ENCODE data around the gene ADD2.
"Not testable (repeated sequence)": the region's sequence is repeated elsewhere in the genome, so short reads cannot be mapped to it uniquely, and the experiment has no call there.

Gene ADD2

DNA sequence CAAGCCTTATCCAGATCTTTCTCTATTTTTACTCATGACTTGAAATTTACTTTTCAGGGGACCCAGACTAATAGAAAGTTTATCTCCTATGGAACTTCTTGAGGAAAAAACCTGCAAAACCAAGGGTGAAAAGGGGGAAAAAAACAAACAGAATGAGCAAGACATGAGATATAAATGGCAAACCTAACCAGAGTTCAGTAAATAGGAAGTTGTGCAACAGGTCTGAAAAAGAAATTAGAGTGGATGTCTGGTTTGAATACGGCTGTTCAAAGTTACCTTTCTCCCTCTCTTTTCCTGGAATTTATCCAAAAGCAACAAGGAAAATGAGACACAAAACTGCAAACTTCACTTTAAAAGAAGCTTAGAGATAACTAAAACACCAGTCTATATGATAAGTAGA, 135.6 kb downstream of the ADD2 start:
- no peak for DNase-seq

DNA sequence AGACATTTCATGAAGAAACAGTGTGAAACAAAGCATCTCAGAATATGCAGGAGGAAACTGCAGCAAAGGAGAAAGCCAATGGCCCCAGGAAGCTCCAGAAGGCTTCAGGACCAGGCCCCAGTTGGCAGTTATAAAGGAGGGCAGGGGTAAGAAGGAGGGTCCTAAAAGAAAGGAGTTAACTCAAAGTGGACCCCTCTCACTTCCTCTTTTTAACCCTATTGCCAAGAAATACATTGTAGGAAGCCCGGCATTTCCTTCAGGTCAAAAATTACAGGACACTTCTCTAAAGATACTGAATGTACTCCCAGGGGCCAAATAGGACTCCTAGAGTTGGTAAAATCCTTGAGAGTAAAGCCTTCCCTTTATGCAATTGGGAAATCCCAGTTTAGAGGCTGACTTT, 137.2 kb downstream of the ADD2 start:
- no peak for DNase-seq

DNA sequence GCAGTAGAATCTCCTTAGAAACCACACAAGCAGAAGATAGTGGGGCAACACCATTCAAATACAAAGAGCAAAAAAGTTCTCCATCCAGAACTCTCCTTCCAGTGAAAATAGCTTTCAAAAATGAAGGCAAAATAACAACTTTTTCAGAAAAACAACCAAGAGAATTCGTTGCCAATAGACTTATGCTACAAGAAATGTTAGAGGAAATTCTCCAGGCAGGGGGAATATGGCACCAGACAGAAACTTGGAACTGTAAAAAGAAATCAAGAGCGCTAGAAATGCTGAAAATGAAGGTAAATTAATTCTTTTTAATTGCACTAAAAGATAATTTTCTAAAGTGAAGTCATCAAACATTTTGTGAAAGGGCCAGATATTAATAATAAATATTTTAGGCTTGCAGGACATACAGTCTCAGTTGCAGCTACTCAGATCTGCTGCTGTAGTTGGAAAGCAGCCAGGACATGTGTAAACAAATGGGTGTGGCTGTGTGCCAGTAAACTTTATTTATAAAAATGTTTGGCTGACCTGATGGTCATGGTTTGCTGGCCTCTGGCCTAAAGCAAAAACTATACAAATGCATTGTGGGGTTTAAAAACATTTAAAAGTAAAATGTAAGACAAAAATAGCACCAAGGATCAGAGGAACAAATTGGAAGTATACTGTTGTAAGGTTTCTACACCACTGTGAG, 140.6 kb downstream of the ADD2 start:
- no peak for DNase-seq

DNA sequence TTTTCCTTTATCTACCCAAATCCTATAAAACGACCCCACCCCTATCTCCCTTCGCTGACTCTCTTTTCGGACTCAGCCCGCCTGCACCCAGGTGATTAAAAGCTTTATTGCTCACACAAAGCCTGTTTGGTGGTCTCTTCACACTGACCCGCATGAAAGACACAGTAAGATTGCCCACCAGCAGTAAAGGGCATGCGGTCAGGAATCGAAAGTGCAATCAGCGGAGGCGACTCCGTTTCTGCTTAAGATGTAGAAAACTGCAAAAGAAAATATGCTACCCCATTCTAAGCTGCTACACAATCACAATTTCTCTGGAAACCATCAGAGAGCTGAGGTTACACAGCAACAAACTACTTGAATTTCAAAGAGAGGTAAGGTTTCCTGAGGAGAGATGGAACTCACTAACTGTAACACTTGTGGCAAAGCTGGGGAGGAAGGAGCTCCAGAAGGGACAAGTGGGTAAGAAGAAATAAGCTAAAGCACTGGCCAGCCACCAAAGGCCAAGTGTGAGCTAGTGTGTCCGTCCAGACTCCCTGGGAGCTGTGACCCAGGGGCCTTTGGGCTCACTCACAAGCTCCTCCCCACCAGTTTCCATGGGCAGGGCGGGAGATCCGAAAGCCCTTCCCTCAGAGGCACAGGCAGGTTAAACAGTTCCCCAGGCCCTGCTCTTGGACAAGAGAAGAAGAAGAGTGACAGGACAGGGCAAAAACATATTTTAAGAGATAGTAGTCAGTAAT, 141.6 kb downstream of the ADD2 start:
- DNase-seq = no peak

DNA sequence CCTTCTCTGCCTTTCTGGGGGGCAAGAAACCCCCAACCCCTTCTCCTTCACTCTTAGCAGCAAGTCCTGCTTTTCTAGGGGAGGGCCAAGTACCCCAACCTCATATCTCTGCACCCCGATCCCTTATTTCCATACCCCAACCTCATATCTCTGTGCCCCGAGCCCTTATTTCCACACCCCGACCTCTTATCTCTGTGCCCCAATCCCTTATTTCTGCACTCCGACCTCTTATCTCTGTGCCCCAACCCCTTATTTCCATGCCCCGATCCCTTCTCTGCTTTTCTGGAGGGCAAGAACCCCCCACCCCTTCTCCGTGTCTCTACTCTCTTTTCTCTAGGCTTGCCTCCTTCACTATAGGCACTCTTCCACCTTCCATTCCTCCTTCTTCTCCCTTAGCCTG, 146.5 kb downstream of the ADD2 start:
- DNase-seq = not testable (repeated sequence)

DNA sequence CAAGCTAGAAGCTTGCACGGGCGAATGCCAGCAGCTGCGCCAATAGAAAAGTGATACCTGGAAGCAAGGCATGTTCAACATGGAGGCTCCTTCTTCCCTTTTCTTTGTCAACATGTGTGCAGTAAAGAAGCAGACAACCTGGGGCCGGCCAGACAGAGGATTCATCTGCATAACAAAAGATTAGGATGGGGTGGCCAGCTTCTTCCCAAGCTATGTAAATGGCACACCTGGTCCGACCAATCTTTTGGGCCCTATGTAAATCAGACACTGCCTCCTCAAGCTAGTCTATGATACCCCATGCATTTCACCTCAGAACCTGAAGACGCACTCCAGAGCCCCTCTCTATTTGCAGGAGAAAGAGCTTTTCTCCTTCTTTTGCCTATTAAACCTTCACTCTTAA, 148.0 kb downstream of the ADD2 start:
- no peak for DNase-seq

DNA sequence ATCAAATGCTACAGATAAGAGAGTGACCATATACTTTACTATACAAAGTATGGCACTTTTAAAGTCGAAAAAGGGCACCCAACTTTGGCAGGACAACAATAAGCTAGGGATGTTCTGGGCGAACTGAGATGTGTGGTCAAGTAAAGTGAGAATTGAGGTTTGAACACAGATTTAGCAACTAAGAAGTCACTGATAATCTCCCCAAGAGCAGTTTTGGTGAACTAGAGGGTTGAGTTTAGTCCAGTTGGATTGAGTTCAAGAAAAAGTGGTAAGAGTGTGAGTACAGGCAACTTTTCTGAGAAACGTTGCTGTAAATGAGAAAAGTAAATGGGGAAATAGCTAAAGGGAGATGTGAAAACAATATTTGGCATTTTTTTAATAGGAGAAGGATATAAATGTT, 148.8 kb downstream of the ADD2 start:
- no peak for DNase-seq

DNA sequence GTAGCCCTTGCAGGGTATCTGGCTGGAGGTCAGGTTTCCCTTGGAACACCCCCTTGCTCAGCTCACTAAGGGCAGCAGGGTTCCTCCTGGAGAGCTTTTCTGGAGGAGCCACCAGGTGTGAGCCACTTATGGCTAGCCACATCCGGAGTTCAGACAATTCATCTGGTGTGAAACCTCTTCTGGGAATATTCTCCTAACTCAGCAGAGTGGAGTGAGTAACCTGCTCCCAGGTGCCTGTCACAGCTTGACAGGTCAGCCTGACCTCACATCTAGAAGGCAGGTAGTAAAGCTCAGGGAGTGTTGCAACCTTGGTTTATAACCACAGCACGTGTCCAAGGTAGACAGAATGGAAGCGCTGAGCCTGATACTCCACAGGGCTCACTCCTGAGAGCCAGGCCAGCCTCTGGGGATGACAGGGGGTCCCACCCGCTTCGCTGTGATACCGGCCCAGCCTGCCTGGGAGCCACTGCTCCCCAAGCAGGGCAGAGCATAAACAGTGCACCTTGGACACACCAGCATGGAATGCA, 151.8 kb downstream of the ADD2 start:
- no peak for DNase-seq

DNA sequence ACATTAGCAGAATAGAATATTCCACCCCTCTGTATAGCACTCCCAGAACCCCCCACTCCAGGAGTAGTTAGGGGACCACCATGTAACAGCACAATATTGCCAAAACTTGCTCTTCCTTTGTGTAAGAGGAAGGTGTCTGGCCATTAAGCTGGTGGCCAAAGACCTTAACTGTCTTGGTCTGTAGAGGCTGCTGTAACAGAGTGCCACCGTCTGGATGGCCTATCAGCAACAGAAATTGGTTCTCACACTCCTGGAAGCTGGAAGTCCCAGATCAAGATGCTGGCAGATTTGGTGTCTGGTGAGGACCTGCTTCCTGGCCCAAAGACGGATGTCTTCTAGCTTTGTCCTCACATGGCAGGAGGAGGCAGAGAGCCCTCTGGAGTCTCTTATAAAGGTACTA, 152.8 kb downstream of the ADD2 start:
- no peak for DNase-seq

DNA sequence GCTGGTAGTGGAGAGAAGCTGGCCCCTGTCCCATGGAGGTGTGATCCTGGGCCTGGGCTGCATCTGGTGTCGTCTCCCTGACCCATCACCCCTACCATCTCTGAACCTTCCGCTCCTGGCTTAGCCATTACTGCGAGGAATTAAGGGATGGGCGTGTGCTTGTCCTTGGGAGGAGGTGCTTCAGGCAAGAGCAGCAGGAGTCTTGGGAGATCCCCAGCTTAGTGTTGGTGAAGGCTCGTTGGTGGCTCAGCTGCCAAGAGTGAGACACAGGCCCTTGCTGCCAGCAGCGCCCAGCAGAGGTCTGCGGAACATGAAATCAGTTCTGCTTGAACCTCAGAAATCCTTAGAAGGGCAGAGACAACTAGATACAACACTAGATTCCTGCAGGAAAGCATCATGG, 154.5 kb downstream of the ADD2 start:
- no peak for DNase-seq

DNA sequence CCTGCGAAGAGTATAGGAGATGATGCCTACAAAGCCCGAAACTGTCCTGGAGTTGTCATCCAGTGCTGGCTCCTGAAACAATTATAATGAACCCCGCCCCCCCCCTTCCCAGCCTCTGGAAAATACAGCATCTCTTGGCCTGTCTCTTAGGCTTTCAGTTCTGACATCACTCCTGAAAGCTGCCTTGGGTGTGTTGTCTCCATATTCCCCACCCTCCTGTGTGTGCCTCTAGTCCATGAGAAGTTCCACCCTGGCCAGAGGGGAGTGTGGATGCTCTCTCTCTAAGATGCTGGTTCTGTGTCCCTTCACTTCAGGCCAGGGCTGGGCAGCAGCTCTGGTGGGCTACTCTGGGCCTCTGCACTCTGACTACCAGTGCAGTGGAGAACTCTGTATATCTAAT, 155.4 kb downstream of the ADD2 start:
- DNase-seq = no peak

DNA sequence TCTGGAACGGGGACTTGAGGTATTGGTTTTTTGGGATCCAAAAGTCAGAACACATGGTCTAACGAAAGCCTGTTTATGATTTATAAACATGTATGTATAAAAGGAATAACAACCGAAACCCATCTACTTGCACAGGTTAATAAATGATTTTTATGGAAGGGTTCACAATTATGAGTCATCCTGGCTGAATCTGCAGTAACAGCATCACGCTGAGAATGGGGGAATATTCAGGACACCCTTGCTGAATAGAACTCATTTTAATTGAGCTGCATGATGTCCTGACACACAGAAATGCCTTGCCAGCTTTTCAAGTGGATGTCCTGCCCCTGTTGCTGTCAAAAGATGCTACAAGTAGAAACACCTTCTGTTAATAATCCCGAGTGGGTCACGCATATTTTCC, 159.6 kb downstream of the ADD2 start:
- DNase-seq = no peak

DNA sequence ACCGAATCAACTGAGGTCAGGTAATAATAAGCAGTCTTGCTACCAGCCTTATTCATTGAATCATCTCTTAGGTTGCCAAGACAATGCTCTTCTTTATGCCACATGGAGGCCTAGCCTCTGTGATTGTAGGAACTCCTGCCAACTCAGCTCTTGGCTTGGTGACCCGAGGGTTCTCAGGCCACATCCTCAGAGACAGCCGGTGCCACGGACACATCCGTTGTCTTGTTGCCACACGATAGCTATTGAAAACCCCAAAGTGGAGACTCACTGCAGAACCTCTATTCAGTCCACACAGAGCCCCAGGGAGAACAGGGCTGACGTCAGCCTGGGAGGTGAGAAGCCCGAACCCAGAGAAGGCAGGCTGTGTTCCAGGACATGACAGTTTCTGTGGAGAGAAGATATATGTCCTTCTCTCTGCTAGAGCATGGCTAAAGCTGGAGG, 160.9 kb downstream of the ADD2 start:
- DNase-seq = no peak
